ENCODE data around the gene AP3B1.

Gene AP3B1

GRCh38 chr5:78005021-78005785, 289.3 kb downstream of the AP3B1 start:
- no peak for DNase-seq (ENCODE audit: low read depth in 2 of 2)

GRCh38 chr5:78004559-78004958, 289.9 kb downstream of the AP3B1 start:
- DNase-seq (ENCODE audit: low read depth in 2 of 2), result no peak

GRCh38 chr5:78003919-78004318, 290.6 kb downstream of the AP3B1 start:
- DNase-seq (ENCODE audit: low read depth in 2 of 2), result no peak

GRCh38 chr5:78003450-78003849, 291.0 kb downstream of the AP3B1 start:
- DNase-seq (ENCODE audit: low read depth in 2 of 2), result no peak

- no peak for DNase-seq (ENCODE audit: low read depth in 2 of 2)
Measured at GRCh38 chr5:78002690-78003089, 291.8 kb downstream of the AP3B1 start.

- no peak for DNase-seq (ENCODE audit: low read depth in 2 of 2)
Measured at GRCh38 chr5:78001197-78001596, 293.3 kb downstream of the AP3B1 start.

- no peak for DNase-seq (ENCODE audit: low read depth in 2 of 2)
Measured at GRCh38 chr5:78000191-78000590, 294.3 kb downstream of the AP3B1 start.

GRCh38 chr5:77999399-77999798, 295.1 kb downstream of the AP3B1 start:
- DNase-seq (ENCODE audit: low read depth in 2 of 2), result no peak

GRCh38 chr5:77996943-77997342, 297.6 kb downstream of the AP3B1 start:
- no peak for DNase-seq (ENCODE audit: low read depth in 2 of 2)

- no peak for DNase-seq (ENCODE audit: low read depth in 2 of 2)
Measured at GRCh38 chr5:77995793-77996409, 298.6 kb downstream of the AP3B1 start.

- DNase-seq (ENCODE audit: low read depth in 2 of 2), result no peak
Measured at GRCh38 chr5:77994943-77995342, 299.6 kb downstream of the AP3B1 start.

- no peak for DNase-seq (ENCODE audit: low read depth in 2 of 2)
Measured at GRCh38 chr5:77993855-77994318, 300.6 kb downstream of the AP3B1 start.

- no peak for DNase-seq (ENCODE audit: low read depth in 2 of 2)
Measured at GRCh38 chr5:77993141-77993854, 301.2 kb downstream of the AP3B1 start.

GRCh38 chr5:77991084-77991483, 303.4 kb downstream of the AP3B1 start:
- no peak for DNase-seq (ENCODE audit: low read depth in 2 of 2)

GRCh38 chr5:77990020-77990419, 304.5 kb downstream of the AP3B1 start:
- no peak for DNase-seq (ENCODE audit: low read depth in 2 of 2)

- no peak for DNase-seq (ENCODE audit: low read depth in 2 of 2)
Measured at GRCh38 chr5:77987988-77988387, 306.5 kb downstream of the AP3B1 start.

GRCh38 chr5:77987331-77987730, 307.2 kb downstream of the AP3B1 start:
- DNase-seq (ENCODE audit: low read depth in 2 of 2), result no peak

- no peak for DNase-seq (ENCODE audit: low read depth in 2 of 2)
Measured at GRCh38 chr5:77986261-77986660, 308.2 kb downstream of the AP3B1 start.

GRCh38 chr5:77985247-77985646, 309.3 kb downstream of the AP3B1 start:
- DNase-seq (ENCODE audit: low read depth in 2 of 2), result no peak

- no peak for DNase-seq (ENCODE audit: low read depth in 2 of 2)
Measured at GRCh38 chr5:77984587-77984986, 309.9 kb downstream of the AP3B1 start.

GRCh38 chr5:77983482-77984199, 310.9 kb downstream of the AP3B1 start:
- DNase-seq (ENCODE audit: low read depth in 2 of 2), result no peak

- DNase-seq (ENCODE audit: low read depth in 2 of 2), result no peak
Measured at GRCh38 chr5:77981820-77982219, 312.7 kb downstream of the AP3B1 start.
